Measurements from ENCODE around the gene HIBCH.

DNA sequence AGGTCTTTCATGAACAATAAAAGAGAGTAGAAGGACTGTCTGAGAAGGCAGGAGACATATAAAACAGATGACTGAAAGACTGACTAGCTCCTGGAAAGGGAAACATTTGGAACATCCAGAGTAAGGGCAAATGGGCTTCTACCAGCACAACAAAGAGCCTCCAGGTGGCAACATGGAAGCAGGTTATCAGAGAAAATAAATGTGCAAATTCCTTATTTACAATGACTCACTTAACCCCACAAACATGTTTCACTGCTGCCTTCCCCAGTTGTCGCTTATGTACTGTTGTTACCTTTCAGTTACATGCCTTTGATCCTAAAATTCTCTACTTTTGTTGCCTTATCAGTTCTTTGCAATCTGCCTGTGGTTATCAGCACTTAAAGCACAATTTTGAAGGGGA is 117.0 kb downstream of the HIBCH start:
- TF ChIP-seq, protein P1, sequence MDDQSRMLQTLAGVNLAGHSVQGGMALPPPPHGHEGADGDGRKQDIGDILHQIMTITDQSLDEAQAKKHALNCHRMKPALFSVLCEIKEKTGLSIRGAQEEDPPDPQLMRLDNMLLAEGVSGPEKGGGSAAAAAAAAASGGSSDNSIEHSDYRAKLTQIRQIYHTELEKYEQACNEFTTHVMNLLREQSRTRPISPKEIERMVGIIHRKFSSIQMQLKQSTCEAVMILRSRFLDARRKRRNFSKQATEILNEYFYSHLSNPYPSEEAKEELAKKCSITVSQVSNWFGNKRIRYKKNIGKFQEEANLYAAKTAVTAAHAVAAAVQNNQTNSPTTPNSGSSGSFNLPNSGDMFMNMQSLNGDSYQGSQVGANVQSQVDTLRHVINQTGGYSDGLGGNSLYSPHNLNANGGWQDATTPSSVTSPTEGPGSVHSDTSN (IDR thresholded peaks at IDR 0.05): no peak
- TF ChIP-seq, protein P2, sequence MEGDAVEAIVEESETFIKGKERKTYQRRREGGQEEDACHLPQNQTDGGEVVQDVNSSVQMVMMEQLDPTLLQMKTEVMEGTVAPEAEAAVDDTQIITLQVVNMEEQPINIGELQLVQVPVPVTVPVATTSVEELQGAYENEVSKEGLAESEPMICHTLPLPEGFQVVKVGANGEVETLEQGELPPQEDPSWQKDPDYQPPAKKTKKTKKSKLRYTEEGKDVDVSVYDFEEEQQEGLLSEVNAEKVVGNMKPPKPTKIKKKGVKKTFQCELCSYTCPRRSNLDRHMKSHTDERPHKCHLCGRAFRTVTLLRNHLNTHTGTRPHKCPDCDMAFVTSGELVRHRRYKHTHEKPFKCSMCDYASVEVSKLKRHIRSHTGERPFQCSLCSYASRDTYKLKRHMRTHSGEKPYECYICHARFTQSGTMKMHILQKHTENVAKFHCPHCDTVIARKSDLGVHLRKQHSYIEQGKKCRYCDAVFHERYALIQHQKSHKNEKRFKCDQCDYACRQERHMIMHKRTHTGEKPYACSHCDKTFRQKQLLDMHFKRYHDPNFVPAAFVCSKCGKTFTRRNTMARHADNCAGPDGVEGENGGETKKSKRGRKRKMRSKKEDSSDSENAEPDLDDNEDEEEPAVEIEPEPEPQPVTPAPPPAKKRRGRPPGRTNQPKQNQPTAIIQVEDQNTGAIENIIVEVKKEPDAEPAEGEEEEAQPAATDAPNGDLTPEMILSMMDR (IDR thresholded peaks at IDR 0.05): no peak
- TF ChIP-seq, protein P3, sequence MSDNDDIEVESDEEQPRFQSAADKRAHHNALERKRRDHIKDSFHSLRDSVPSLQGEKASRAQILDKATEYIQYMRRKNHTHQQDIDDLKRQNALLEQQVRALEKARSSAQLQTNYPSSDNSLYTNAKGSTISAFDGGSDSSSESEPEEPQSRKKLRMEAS (IDR thresholded peaks at IDR 0.05; ENCODE audit: low read depth): no peak
- TF ChIP-seq TAF1 (IDR thresholded peaks at IDR 0.05; ENCODE audit: borderline replicate concordance, low read depth, low read length): no peak
- no peak for TF ChIP-seq TEAD4 (IDR thresholded peaks at IDR 0.05; ENCODE audit: borderline replicate concordance, insufficient read depth)
- TF ChIP-seq, protein P4, sequence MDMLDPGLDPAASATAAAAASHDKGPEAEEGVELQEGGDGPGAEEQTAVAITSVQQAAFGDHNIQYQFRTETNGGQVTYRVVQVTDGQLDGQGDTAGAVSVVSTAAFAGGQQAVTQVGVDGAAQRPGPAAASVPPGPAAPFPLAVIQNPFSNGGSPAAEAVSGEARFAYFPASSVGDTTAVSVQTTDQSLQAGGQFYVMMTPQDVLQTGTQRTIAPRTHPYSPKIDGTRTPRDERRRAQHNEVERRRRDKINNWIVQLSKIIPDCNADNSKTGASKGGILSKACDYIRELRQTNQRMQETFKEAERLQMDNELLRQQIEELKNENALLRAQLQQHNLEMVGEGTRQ (IDR thresholded peaks at IDR 0.05; ENCODE audit: borderline replicate concordance, low read depth, low read length): no peak
- TF ChIP-seq SMC3 (IDR thresholded peaks at IDR 0.05; ENCODE audit: low read depth, low read length): no peak
- no peak for TF ChIP-seq POLR2AphosphoS5 (IDR thresholded peaks at IDR 0.05; ENCODE audit: low read depth, low read length)
- TF ChIP-seq MXI1 (IDR thresholded peaks at IDR 0.05; ENCODE audit: low read depth, low read length): no peak
- TF ChIP-seq EZH2phosphoT487 (IDR thresholded peaks at IDR 0.05; ENCODE audit: borderline replicate concordance, low read depth): no peak
- no peak for TF ChIP-seq YY1 (IDR thresholded peaks at IDR 0.05; ENCODE audit: low read depth)

All from SK-N-SH (cell line).